Measurements from ENCODE around the gene SLC44A3.

Gene SLC44A3, protein sequence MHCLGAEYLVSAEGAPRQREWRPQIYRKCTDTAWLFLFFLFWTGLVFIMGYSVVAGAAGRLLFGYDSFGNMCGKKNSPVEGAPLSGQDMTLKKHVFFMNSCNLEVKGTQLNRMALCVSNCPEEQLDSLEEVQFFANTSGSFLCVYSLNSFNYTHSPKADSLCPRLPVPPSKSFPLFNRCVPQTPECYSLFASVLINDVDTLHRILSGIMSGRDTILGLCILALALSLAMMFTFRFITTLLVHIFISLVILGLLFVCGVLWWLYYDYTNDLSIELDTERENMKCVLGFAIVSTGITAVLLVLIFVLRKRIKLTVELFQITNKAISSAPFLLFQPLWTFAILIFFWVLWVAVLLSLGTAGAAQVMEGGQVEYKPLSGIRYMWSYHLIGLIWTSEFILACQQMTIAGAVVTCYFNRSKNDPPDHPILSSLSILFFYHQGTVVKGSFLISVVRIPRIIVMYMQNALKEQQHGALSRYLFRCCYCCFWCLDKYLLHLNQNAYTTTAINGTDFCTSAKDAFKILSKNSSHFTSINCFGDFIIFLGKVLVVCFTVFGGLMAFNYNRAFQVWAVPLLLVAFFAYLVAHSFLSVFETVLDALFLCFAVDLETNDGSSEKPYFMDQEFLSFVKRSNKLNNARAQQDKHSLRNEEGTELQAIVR

DNA sequence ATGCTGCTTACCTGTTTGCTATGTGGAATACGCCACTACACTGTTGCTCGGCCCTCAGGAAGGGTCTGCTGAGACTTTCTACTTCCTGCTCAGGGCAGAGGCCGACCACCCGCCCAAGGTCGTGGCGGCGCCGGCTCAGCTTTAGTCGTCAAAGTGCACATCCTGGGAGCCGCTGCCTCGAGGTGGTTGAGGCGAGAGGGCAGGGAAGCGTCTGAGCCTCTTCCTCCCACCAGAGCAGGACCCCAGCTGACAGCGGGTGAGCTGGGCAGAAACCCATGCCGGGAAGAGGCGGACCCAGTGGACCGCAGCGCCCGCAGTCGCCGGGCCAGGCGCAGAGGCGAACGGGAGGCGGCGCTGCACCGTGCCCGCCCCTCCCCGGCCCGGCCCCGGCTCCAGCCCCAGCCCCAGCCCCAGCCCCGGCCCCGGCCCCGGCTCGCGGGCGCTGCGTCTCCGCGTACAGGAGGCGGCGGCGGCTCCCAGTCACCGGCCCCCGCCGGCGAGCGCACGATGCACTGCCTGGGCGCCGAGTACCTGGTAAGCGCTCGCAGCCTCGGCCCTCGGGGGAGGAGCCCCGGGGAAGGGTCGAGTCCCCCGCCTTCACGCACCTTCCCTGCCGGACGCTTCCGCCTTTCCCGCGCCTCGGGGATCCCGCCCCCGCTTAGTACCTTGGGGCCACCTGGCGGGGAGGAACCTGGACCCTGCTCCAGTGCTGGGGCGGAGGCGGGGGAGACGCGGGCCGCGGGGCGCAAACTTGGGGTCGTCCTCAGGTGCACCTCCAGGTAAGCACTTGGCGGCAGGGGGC, at the start of gene SLC44A3:
Gene SLC44A3 (plus strand): TSS at position 413 of the 802 bp plus-strand sequence. CDS start 95 bp downstream, at position 508.
- DNase-seq (ENCODE audit: low read depth in 2 of 2): no peak

DNA sequence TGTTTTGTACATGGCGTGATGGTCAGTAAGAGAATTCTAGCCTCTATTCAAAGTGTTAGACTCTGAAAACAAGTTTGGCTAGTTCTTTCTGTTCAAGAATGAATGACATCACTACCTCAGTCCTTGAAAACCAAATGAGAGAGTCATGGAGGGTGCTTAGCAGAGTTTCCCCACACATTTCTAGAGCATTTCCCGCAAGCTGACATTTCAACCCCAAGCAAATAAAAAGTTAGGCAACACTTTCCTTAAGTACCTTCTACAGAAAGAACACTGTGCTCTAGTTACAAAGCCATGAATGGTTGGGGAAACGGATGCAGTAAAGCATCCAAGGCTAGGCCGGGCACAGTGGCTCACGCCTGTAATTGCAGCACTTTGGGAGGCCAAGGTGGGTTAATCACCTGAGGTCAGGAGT, 47.9 kb upstream of the SLC44A3 start:
- no peak for DNase-seq (ENCODE audit: low read depth in 2 of 2)

DNA sequence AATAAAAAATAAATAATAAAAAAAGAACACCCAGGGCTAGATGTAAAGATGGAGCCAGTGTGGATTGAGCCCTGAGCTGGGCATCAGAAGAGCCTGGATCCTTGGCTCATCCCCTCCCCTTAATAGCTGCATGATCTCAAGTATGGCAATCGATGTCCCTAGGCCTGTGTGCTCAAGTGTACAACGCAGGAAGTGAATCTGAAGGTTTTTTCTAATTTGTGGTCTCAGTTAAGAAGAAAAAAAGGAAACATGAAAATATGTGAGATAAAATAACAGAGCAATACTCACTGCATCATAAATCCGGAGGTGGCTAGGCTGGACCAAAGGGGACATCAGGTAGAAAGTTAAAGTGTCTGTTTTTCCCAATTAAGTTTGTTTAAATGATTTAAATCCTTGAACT, 47.3 kb upstream of the SLC44A3 start:
- DNase-seq (ENCODE audit: low read depth in 2 of 2): no peak

DNA sequence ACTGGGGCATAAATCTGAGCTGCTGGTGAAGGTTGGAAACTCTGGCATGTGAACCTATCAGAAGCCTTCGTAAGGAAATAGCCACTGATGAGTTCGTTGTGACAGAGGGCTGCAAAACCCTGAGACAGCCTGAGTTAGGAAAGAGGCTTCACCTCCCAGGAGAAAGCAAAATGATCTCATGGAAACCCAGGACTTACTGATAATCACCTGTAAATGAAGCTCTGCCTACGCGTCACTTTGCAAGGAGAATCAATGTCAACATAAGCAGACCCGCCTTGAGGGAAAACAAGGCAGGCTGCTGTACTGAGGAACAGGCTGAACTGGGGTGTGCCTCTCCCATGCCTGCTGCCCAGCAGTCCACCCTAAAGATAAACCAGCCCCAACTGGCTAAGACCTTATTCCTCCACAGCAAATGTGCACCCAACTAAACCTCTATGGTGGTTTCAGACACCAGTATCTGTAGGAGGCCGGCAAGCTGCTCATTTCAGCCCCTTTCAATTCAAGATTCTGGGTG, 46.8 kb upstream of the SLC44A3 start:
- no peak for DNase-seq (ENCODE audit: low read depth in 2 of 2)

DNA sequence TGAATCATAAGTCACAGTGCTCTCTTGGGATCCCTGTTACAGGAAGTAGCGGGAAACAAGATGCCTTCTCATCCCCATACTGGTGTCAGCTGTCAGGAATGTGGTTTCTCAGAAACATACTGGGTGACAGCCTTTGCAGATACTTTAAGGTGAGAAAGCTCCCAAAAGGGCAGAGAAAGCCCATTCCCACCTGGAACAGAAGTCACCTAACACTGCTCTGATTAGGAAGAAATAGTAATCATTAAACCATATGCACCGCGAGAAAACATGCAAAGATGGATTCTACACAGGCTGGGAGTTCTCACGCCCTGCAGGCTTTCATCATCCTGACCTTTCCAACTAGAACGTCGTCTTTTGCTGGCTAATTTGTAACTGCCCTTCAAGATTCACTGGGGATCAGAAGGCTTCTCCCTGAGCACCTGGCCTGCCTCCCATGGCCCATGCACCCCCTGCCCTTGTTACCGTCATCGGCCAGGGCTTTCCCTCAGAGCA, 46.2 kb upstream of the SLC44A3 start:
- DNase-seq (ENCODE audit: low read depth in 2 of 2): no peak

DNA sequence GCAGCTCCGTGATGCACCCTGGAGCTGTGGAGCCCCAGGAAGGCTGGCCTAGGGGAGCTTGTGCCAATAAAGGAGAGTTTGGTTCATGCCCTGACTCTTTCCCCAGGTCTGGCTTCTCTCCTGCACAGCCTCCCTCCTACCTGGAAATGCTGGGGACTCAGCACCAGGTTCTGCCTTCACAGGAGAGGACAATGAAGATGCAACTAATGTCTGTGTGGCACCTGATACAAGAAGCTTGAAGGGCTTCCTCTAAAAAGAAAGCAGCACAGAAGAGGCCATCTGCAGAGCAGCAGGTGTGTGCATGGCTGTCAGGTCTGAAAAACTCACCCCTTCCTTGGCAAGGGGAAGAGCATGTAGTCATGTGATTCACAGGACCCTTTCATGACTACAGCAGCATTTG, 43.7 kb upstream of the SLC44A3 start:
- no peak for DNase-seq (ENCODE audit: low read depth in 2 of 2)

DNA sequence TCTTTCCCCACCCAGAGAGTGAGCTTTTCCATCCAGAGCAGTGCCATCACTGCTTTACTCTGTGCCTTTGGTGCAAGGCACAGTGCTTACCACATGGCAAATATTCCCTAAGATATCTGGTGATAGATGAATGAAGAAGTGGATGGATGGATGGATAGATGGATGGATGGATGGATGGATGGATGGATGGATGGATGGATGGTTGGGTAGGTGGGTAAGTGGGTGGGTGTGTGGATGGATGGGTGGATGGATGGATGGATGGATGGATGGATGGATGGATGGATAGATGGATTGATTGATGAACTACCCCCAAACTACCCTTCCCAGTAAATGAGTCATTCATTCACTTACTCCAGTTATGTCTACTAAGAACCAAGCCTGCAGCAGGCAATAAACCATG, 42.9 kb upstream of the SLC44A3 start:
- DNase-seq (ENCODE audit: low read depth in 2 of 2): no peak

DNA sequence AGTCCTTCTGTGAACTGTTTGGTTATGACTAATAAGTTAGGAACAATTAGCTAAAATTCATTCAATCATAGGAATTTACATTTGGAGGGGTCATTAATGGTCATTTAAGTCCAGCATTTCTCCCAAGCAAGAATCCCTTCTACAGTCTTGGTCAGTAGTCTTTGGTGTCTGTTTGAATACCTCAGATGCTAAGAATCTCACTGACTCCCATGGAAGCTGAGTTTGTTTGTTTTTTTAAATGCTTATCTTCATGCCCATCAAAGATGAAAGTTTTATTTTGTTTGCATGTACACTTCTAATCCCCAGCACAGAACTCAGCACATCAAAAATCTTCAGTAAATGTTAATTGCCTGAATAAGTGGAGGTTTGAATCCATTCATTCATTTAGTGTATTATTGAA, 41.3 kb upstream of the SLC44A3 start:
- no peak for DNase-seq (ENCODE audit: low read depth in 2 of 2)

DNA sequence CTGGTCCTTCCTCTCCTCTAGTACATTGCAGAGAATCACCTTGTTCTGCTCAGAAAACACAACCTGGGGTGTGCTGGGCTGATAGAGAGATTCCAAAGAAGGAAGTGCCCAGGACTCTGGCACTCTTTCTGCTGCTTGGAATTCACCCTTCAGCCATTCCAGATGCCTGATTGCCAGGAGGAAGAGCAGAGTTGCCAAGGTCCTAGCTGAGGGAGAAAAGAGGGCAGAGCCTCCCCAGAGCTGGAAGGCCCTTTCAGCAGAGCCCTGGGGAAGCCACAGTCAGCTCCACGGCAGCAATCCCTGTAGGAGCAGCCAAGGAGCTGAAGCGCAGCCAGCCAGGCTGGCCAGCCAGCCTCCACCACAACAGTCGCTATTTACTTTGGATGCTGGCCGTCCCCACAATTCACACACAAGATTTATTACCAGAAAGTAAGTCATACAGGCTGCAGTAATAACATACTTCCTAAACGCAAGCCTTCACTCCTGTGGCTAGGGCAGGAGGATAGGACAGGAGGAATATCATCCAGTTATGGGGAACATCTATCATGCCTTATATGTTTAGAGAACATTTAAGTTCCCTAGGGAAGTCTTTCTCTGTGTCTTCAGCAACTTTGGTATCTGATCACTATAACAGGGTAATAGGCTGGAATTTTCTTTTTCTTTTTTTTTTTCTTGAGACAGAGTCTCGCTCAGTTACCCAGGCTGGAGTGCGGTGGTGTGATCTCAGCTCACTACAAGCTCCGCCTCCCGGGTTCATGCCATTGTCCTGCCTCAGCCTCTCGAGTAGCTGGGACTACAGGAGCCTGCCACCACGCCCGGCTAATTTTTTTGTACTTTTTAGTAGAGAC, 36.6 kb upstream of the SLC44A3 start:
- no peak for DNase-seq (ENCODE audit: low read depth in 2 of 2)

DNA sequence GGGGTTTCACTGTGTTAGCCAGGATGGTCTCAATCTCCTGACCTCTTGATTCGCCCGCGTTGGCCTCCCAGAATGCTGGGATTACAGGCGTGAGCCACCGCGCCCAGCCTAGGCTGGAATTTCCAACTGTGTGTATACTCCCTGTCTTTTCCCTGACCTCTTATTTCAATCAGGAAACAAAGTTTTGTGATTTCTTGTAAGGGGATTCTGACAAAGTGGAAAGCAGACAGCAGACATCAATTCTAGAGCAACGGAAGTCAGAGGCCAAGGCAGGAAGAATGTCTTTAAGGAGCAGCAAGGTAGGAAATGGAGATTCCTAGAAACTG, 36.0 kb upstream of the SLC44A3 start:
- no peak for DNase-seq (ENCODE audit: low read depth in 2 of 2)

DNA sequence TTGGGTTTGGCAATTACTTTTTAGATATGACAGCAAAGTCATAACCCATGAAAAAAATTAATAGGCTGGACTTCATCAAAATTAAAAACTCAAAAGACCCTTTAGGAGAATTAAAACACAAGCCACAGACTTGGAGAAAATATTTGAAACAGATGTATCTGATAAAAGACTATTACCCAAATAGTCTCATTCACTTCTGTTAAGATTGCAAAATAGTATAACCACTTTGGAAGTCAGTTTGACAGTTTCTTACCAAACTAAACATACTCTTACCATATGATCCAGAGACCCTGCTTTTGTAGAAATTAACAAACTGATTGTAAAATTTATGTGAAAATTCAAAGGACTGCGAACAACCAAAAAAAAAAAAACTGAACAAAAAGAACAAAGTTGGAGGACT, 32.5 kb upstream of the SLC44A3 start:
- no peak for DNase-seq (ENCODE audit: low read depth in 2 of 2)

DNA sequence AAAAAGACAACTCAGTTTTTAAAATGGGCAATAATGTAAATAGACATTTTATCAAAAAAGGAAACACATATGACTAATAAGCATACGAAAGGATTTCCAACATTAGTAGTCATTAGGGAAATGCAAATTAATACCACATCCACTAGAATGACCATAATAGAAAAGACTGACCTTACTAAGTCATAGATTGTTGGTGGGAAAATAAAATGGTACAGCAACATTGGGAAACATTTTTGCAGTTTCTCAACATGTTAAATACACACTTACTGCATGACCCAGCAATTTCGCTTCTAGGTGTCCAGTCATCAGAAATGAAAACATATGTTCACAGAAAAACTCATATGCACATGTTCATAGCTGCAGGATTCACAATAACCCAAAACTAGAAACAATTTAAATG, 29.9 kb upstream of the SLC44A3 start:
- no peak for DNase-seq (ENCODE audit: low read depth in 2 of 2)

DNA sequence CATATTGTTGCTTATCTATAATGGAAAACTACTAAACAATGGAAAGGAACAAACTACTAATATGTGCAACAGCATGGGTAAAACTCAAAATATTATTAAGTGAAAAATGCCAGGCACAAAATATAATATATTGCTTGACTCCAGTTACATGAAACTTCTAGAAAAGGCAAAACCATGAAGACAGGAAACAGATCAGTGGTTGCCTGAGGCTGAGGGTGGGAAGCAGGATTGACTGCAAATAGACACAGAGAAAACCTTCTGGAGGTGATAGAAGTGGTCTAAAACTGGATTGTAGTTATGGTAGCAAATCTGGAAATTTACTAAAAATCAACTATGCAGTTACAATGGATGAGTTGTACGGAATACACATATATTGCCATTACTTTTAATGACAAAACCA, 29.5 kb upstream of the SLC44A3 start:
- no peak for DNase-seq (ENCODE audit: low read depth in 2 of 2)

DNA sequence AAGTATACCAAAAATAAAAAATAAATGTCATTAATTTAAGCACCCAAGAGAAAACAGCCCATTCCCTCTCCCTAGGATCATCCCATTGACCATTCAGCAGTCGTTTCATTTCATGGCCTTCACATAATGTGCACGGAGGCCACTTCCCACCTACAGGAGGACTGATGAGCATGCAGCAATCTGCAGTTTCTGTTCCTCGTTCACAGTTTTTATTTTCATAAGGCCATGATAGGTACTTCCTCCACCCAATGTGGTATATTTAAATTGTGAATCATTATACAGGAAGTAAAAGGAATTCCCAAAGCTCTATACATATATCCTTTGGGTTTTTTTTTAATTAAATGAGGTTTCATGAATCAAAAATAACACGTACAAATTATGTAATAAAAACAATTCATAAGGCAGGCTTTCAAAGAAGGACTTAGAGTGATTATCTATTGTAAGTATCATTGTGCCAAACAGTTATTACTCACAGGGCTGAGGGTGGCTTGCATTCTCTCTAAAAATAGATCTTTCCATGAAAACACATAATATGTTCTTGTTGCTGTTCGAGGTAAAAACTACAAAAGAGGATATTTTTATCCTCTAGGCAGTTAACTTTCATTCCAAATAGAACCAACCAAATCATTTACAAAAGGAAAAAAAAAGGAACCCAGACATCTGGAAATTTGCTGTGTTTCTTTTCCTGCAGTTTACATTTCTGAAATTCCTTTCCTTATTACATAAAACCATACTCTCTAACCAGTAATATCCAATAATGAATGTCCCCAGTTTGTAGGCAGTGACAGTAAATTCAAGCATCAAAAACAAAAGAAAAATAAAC, 27.5 kb upstream of the SLC44A3 start:
- no peak for DNase-seq (ENCODE audit: low read depth in 2 of 2)

DNA sequence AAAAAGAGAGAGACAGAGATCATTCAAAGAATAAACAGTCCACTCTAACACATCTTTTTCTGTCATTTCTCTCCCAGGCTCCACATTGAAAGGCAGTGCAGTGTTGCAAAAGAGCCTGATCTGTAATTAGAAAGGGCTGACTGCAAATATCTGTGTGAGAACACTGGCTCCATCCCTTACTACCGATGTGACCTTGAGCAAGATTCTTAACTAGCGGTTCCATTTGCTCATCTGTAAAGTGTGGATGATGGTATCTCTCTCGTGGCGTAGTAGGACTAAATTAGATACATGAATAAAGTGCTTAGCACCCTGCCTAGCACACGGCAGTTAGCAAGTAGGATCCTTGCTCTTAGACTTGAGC, 26.9 kb upstream of the SLC44A3 start:
- no peak for DNase-seq (ENCODE audit: low read depth in 2 of 2)

DNA sequence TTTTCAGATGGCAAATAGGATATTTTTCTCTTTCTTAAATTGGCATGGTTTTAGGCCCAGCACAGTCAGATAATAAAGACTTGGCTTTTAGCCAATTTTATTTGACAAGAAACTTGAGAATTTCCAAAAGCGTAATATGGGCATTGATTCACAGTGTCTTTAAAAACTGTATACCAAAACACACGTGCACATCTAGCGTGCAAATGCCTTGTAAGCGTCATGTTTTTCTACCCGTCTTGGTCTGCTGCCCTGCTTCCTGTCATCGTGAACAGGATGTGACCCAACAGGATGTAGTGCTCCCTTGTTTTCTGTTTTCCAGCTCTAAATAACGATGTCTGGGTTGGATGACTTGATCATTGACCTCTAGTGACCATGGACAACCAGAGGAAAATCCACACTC, 24.7 kb upstream of the SLC44A3 start:
- DNase-seq (ENCODE audit: low read depth in 2 of 2): no peak

DNA sequence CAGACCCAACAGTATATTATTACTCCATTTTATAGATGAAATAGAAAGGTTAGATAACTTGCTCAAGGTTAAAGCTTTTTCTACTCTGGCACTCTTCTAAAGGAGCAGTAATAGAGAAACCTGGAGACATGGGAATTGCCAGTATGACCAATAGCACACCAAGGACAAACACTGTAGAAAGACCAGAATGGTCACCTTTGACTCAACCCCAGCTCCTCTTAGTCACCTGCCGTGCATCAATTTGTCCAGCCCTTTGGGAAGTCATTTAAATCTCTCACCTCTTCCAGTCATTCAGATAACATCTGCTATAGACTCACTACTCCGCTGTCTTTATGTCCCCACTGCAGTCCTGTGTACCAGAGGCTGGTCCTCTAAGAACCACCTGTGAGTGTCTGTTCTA, 23.9 kb upstream of the SLC44A3 start:
- DNase-seq (ENCODE audit: low read depth in 2 of 2): no peak

DNA sequence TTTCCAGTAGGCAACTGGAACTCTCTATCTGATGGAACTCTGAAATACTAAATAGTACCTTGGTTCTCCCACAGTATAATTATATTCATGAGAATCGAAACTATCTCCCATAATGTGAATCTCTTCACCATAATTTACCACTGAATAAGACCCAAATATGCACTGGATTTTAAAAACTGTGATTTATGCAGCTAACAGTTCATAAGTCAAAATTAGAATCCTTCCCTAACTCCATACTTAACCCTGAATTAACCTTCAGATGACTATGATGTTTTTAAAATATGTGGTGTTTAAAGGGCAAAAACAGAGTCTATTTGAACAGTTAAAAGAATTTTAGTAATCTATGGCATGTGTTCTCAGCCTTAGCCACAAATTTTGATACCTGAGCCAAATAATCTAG, 22.9 kb upstream of the SLC44A3 start:
- no peak for DNase-seq (ENCODE audit: low read depth in 2 of 2)

DNA sequence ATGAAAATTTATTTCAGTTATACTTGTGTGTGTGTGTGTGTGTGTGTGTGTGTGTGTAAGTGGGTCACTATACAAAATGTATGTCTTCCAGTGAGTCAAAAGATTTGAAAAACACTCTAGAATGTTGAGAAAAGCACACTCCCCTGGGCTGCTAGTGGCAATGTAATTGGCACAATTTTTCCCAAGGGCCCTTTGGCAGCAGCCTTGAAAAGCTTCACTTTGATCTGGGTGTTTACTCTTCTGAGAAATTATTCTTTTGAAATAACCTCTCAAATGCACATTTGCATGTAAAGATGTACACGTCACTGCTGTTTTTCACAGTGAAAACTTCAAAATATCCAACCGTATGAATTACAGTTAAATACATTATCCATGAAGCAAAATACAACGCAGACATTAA, 22.1 kb upstream of the SLC44A3 start:
- no peak for DNase-seq (ENCODE audit: low read depth in 2 of 2)

DNA sequence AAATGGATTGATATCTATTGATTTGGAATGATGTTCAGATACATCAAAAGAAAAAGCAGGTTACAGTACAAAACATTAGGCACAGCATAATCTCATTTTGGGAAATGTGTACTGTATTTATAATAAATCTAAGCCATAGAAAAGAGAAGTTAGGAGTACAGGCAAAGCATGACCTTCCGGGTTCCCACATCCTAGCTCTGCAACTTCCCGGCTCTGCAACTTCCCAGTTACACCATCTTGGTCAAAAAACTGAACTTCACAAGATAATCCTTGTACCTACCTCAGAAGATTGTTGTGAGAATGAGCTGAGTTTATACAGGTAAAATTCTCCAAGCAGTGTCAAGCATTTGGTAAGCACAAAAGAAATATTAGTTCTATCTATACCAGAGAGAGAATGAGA, 21.7 kb upstream of the SLC44A3 start:
- no peak for DNase-seq (ENCODE audit: low read depth in 2 of 2)

DNA sequence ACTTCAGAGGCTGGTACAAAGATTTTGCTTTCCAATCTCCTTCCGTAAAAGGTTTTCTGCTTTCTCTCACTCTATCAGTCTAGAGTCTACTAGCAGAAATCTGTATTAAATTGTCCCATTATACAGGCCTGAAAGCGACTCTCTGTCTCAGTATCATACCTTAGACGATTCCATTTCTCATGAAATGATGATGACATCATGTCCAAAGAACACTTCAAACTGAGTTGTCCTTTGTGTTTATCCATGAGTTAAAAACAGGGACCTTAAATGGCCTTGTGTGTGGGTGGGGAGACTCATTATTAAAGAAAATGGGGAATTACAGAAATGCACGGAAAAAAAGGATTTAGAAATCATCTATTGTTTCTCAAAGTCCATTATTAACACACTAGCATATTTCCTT, 21.0 kb upstream of the SLC44A3 start:
- DNase-seq (ENCODE audit: low read depth in 2 of 2): no peak

All from stimulated activated CD8-positive, alpha-beta memory T cell treated with anti-CD3 and anti-CD28 coated beads, Interleukin-15, amount 100 ng/mL, for 4 hours (primary cell).